ENCODE measurements around the gene EPS8L2.

EPS8L2 gene

DNA sequence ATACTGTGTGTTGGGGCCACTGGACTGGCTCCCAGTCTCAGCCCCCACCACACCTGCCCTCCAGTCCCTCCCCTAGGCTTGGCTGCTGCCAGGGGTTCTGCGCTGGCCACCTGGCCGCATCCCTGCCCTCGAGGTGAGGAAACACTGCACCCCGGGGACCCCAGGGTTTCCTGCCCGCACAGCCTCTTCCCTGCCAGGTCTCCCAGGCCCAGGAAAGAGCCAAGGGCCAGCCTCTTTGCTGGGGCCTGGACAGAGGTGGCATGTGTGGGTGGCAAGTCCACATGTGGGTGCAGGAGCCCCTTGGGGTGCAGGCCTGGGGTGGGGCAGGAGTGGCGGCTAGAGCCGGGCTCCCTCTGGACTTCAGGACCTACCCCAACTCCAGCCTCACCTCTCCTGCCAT, 2.5 kb downstream of the EPS8L2 start:
- no peaks in the 10 kb centered on the region for H3K9me3 ChIP-seq (ENCODE audit: control insufficient read depth, insufficient read depth, low read length)
- no peak overlapping the region for H3K9ac ChIP-seq (ENCODE audit: low read depth, low read length)
- H3K4me3 ChIP-seq (ENCODE audit: low read depth, low read length): no peak overlapping the region
- peaks cover 14% of the 10 kb centered on the region for H3K36me3 ChIP-seq (ENCODE audit: control insufficient read depth, insufficient read depth, low read length)
- peaks cover 4% of the 10 kb centered on the region for H3K4me1 ChIP-seq (ENCODE audit: control insufficient read depth, insufficient read depth, low read length)
- no peaks in the 10 kb centered on the region for H3K27me3 ChIP-seq (ENCODE audit: control insufficient read depth, insufficient read depth, low read length)

DNA sequence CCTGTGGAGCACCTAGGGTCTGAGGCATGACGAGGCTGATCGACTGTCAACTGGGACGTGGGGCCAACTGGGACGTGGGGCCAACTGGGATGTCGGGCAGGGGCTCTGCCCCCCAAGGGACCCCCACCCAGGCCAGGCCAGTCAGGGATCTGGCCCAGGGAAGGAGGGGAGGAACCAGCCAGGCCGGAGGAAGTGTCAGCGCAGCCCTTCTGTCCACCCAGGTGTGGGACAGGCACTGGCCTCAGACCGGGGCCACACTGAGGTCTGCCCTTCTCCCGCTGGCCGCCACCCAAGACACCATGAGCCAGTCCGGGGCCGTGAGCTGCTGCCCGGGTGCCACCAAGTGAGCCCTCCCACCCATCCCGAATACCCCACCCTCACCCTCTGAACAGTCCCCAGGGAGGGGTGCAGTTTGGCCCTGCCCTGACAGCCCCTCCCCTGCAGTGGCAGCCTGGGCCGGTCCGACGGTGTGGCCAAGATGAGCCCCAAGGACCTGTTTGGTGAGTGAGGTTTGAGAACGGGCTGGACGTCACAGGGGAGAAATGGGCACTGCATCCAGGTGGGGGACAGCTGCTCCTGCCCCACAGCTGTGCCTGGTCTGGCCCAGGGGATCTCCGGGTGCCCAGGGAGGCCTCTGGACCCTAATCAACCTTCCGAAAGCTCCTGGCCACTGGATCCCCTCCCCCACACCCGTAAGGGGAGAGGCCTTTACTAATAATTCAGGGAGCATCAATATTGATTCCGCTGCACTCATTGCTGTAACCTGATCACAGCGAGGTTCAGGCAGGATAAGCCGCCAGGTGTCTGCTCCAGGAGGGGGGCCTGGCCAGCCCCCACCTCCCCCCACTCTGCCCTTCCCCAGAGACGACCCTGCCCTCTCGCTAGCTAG, 3.3 kb downstream of the EPS8L2 start:
- Histone ChIP-seq H3K4me3 (ENCODE audit: low read depth, low read length) (no peak overlapping the region), H3K36me3 (ENCODE audit: control insufficient read depth, insufficient read depth, low read length) (peaks cover 11% of the 10 kb centered on the region), H3K27me3 (ENCODE audit: control insufficient read depth, insufficient read depth, low read length) (no peaks in the 10 kb centered on the region), H3K9ac (ENCODE audit: low read depth, low read length) (peak overlapping the region; percentile 54), H3K9me3 (ENCODE audit: control insufficient read depth, insufficient read depth, low read length) (no peaks in the 10 kb centered on the region), H3K4me1 (ENCODE audit: control insufficient read depth, insufficient read depth, low read length) (peaks cover 4% of the 10 kb centered on the region)

DNA sequence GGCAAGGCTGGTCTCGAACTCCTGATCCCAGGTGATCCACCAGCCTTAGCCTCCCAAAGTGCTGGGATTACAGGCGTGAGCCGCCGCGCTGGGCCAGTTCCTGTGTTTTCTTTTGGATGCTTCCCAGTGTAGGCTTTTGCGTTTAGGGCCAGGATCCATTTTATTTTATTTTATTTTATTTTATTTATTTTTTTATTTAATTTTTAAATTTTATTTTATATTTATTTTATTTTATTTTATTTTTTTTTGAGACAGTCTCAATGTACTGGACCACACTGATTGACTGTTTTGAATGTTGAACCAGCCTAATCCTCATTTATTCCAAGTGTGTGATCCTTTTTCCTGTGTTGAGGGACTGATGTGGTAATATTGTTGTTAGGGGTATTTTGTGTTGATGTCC, 8.4 kb downstream of the EPS8L2 start:
- H3K27me3 ChIP-seq (ENCODE audit: control insufficient read depth, insufficient read depth, low read length): no peaks in the 10 kb centered on the region
- H3K36me3 ChIP-seq (ENCODE audit: control insufficient read depth, insufficient read depth, low read length): no peaks in the 10 kb centered on the region
- no peak overlapping the region for H3K9ac ChIP-seq (ENCODE audit: low read depth, low read length)
- no peak overlapping the region for H3K4me3 ChIP-seq (ENCODE audit: low read depth, low read length)
- H3K9me3 ChIP-seq (ENCODE audit: control insufficient read depth, insufficient read depth, low read length): no peaks in the 10 kb centered on the region
- H3K4me1 ChIP-seq (ENCODE audit: control insufficient read depth, insufficient read depth, low read length): peaks cover 4% of the 10 kb centered on the region

DNA sequence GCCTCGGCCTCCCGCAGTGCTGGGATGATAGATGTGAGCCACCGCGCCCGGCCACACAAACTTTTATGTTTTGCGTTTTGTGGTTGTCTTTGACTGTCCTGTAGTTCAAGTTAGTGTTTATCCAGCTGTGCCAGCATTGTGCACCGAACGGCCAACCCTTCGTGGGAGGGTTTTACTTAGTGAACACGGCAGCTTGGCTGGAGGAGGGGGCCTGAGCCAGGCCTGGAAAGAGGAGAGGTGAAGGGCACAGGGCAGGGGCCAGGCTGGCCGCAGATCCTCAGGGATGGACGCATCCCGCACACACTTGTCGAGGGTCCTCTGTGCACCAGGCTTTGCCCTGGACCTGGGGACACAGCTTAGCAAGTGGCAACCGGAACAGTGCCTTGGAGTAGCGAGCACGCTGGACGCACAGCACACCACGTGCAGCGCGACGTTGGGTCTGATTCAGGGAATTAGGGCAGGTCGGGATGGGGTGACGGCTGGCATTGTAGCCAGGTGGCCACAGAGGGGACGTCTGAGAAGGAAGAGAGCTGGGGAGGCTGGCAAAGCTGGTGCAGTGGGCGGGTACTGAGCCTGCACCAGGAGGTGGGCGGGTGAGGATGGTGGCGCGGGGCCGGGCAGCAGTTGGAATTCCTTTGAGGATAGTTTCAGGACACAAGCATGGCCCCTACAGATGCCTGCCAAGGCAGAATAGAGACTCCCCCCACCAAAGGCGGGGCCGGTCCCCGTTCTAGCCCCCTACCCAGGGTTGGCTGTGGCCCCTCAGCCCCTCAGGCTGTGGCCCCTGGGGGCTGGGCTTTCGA, 13.4 kb downstream of the EPS8L2 start:
- Histone ChIP-seq H3K4me1 (ENCODE audit: control insufficient read depth, insufficient read depth, low read length) (peaks cover 2% of the 10 kb centered on the region), H3K27me3 (ENCODE audit: control insufficient read depth, insufficient read depth, low read length) (no peaks in the 10 kb centered on the region), H3K4me3 (ENCODE audit: low read depth, low read length) (no peak overlapping the region), H3K9me3 (ENCODE audit: control insufficient read depth, insufficient read depth, low read length) (no peaks in the 10 kb centered on the region), H3K9ac (ENCODE audit: low read depth, low read length) (no peak overlapping the region), H3K36me3 (ENCODE audit: control insufficient read depth, insufficient read depth, low read length) (peaks cover 3% of the 10 kb centered on the region)

DNA sequence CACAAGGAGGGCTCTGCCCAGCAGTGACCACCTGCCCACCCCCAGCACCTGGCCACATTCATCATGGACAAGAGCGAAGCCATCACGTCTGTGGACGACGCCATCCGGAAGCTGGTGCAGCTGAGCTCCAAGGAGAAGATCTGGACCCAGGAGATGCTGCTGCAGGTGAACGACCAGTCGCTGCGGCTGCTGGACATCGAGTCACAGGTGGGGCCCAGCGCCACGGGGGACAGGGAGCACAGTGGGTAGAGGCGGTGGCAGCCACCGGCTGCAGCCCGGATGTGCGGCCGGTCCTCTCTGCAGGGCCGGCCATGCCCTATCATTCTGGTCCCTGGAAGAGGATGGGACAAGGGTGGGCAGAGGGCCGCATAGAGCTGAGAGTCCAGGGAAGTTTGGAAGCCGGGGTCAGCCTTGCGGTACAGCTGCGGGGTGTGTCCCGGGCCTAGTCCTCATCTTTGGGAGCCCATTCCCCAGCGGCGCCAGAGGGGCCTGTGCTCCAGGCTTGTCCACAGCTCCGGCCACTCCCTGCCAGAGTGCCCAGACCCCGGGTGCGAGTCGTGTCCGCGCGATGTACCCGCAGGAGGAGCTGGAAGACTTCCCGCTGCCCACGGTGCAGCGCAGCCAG, 14.1 kb downstream of the EPS8L2 start:
- Histone ChIP-seq H3K27me3 (ENCODE audit: control insufficient read depth, insufficient read depth, low read length) (no peaks in the 10 kb centered on the region), H3K4me1 (ENCODE audit: control insufficient read depth, insufficient read depth, low read length) (peaks cover 2% of the 10 kb centered on the region), H3K36me3 (ENCODE audit: control insufficient read depth, insufficient read depth, low read length) (peaks cover 3% of the 10 kb centered on the region), H3K9ac (ENCODE audit: low read depth, low read length) (no peak overlapping the region), H3K4me3 (ENCODE audit: low read depth, low read length) (peak overlapping the region; percentile 20), H3K9me3 (ENCODE audit: control insufficient read depth, insufficient read depth, low read length) (no peaks in the 10 kb centered on the region)

DNA sequence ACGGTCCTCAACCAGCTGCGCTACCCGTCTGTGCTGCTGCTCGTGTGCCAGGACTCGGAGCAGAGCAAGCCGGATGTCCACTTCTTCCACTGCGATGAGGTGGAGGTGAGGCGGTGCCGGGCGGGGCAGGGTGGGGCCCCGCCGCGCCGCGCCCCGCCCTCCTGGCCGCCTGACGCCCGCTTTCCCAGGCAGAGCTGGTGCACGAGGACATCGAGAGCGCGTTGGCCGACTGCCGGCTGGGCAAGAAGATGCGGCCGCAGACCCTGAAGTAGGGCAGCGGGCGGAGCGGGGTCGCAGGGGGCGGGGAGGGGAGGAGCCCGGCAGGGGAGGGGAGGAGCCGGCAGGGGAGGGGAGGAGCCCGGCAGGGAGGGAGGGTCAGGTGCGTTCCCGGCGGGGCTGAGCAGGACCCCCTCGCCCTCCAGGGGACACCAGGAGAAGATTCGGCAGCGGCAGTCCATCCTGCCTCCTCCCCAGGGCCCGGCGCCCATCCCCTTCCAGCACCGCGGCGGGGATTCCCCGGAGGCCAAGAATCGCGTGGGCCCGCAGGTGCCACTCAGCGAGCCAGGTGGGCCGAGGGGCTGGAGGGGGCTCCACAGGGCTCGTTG, 14.7 kb downstream of the EPS8L2 start:
- Histone ChIP-seq H3K9me3 (ENCODE audit: control insufficient read depth, insufficient read depth, low read length) (no peaks in the 10 kb centered on the region), H3K9ac (ENCODE audit: low read depth, low read length) (no peak overlapping the region), H3K4me3 (ENCODE audit: low read depth, low read length) (peak overlapping the region; percentile 20), H3K36me3 (ENCODE audit: control insufficient read depth, insufficient read depth, low read length) (peaks cover 3% of the 10 kb centered on the region), H3K4me1 (ENCODE audit: control insufficient read depth, insufficient read depth, low read length) (peaks cover 5% of the 10 kb centered on the region), H3K27me3 (ENCODE audit: control insufficient read depth, insufficient read depth, low read length) (no peaks in the 10 kb centered on the region)

DNA sequence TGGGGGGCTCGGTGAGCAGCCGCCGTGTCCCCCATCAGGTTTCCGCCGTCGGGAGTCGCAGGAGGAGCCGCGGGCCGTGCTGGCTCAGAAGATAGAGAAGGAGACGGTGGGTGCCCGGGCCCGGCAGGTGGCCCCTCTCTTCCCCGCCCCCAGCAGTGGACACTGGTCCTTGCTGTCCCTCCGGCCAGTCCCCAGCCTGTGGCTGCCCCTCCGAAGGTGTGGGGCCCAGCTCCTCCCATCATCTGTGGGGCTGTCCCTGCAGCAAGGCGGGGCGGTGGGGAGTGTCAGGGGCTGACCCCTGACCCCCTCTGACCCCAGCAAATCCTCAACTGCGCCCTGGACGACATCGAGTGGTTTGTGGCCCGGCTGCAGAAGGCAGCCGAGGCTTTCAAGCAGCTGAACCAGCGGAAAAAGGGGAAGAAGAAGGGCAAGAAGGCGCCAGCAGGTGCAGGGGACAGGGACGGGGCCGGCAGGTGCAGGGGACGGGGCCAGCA, 15.3 kb downstream of the EPS8L2 start:
- no peak overlapping the region for H3K4me3 ChIP-seq (ENCODE audit: low read depth, low read length)
- no peak overlapping the region for H3K9ac ChIP-seq (ENCODE audit: low read depth, low read length)
- H3K27me3 ChIP-seq (ENCODE audit: control insufficient read depth, insufficient read depth, low read length): no peaks in the 10 kb centered on the region
- peaks cover 3% of the 10 kb centered on the region for H3K36me3 ChIP-seq (ENCODE audit: control insufficient read depth, insufficient read depth, low read length)
- no peaks in the 10 kb centered on the region for H3K9me3 ChIP-seq (ENCODE audit: control insufficient read depth, insufficient read depth, low read length)
- H3K4me1 ChIP-seq (ENCODE audit: control insufficient read depth, insufficient read depth, low read length): peaks cover 5% of the 10 kb centered on the region

DNA sequence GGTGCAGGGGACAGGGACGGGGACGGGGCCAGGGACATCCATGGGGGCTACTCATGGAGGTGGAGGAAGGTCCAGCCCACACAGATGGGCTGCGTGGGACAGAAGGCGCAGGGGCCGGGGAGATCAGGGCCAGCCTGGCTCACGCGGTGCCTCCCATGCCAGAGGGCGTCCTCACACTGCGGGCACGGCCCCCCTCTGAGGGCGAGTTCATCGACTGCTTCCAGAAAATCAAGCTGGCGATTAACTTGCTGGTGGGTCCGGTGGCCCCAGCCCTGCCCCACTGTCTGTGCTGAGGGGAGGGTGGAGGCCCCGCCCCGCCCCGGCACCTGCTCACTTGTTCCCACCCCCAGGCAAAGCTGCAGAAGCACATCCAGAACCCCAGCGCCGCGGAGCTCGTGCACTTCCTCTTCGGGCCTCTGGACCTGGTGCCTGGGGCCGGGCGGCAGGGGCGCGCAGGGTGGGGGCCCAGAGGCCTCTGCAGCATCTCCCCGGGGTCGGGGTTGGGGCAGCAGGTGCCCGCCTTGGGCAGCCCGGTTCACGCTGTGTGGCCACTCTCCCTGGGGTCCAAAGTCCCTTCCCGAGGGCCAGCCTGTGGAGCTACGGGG, 15.8 kb downstream of the EPS8L2 start:
- Histone ChIP-seq H3K27me3 (ENCODE audit: control insufficient read depth, insufficient read depth, low read length) (no peaks in the 10 kb centered on the region), H3K9ac (ENCODE audit: low read depth, low read length) (no peak overlapping the region), H3K9me3 (ENCODE audit: control insufficient read depth, insufficient read depth, low read length) (no peaks in the 10 kb centered on the region), H3K4me3 (ENCODE audit: low read depth, low read length) (no peak overlapping the region), H3K4me1 (ENCODE audit: control insufficient read depth, insufficient read depth, low read length) (peaks cover 5% of the 10 kb centered on the region), H3K36me3 (ENCODE audit: control insufficient read depth, insufficient read depth, low read length) (peaks cover 3% of the 10 kb centered on the region)

DNA sequence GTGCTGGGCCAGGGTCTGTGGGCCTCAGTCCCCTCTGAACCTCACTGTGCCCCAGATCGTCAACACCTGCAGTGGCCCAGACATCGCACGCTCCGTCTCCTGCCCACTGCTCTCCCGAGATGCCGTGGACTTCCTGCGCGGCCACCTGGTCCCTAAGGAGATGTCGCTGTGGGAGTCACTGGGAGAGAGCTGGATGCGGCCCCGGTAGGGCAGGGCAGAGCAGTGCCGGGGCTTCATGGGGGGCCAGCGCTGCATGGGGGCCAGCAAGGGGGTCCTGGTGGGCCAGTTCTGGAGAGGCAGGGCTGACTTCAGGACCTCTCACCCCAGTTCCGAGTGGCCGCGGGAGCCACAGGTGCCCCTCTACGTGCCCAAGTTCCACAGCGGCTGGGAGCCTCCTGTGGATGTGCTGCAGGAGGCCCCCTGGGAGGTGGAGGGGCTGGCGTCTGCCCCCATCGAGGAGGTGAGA, 16.3 kb downstream of the EPS8L2 start:
- H3K4me3 ChIP-seq (ENCODE audit: low read depth, low read length): no peak overlapping the region

DNA sequence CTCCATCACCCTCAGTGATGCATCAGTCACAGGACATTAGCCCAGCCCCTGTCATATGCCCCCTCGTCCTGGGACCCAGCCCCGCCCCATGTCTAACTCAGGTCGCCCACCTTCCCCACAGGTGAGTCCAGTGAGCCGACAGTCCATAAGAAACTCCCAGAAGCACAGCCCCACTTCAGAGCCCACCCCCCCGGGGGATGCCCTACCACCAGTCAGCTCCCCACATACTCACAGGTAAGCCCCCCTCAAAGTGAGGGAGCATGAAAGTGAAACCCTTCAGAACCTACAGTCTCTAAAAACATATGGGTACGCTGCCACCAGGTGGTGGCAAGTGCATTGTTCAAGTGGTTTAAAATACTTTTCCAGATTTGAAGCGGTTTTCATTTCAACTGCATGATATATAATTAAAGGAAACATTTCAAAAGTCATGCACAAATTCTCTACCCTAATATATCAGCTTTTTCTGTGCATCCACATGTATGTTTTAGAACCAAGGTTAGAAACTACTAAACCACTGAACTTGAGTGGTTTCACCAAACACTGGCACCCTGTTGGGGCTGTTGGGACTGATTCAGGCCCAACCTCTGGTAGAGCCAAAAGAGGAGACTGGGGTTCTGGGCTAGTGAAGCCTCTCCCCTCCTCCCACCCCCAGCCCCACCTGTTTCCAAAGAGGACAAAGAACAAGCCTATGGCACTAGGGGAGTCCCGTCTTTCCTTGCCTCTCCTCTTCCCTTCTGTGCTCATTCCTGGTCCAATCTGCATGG, 17.3 kb downstream of the EPS8L2 start:
- H3K4me1 ChIP-seq (ENCODE audit: control insufficient read depth, insufficient read depth, low read length): peaks cover 7% of the 10 kb centered on the region
- H3K36me3 ChIP-seq (ENCODE audit: control insufficient read depth, insufficient read depth, low read length): peaks cover 3% of the 10 kb centered on the region
- H3K9ac ChIP-seq (ENCODE audit: low read depth, low read length): no peak overlapping the region
- H3K27me3 ChIP-seq (ENCODE audit: control insufficient read depth, insufficient read depth, low read length): no peaks in the 10 kb centered on the region
- no peaks in the 10 kb centered on the region for H3K9me3 ChIP-seq (ENCODE audit: control insufficient read depth, insufficient read depth, low read length)
- no peak overlapping the region for H3K4me3 ChIP-seq (ENCODE audit: low read depth, low read length)

More for the DNA sequence above, 16.3 kb downstream of the EPS8L2 start:
- Histone ChIP-seq H3K9me3 (ENCODE audit: control insufficient read depth, insufficient read depth, low read length) (no peaks in the 10 kb centered on the region), H3K4me1 (ENCODE audit: control insufficient read depth, insufficient read depth, low read length) (peaks cover 5% of the 10 kb centered on the region), H3K27me3 (ENCODE audit: control insufficient read depth, insufficient read depth, low read length) (no peaks in the 10 kb centered on the region), H3K9ac (ENCODE audit: low read depth, low read length) (no peak overlapping the region), H3K36me3 (ENCODE audit: control insufficient read depth, insufficient read depth, low read length) (peaks cover 3% of the 10 kb centered on the region)
